CD14-positive monocyte (primary cell): ENCODE results near the gene CCDC122. TPM values are rescaled to one million over a fixed set of nuclear protein-coding genes. Genes with fewer than 3 reads are reported as not detected.
"Not testable (repeated sequence)": the region's sequence is repeated elsewhere in the genome, so short reads cannot be mapped to it uniquely, and the experiment has no call there.

Experiments used
- DNase-seq, 3 donors: peaks; one replicate each; pipeline ENCODE4 v3.0.0-alpha.2; 2011 to 2022
- H2AFZ ChIP-seq: 2 replicates; pipeline ENCODE4 v1.6.0; 2012; ENCODE audit warnings: mild to moderate bottlenecking, low read depth, low read length, inconsistent platforms; ENCODE audit not compliant: insufficient read depth, poor library complexity, severe bottlenecking
- H3K27ac ChIP-seq, 2 donors: 1 replicate in 1 of 2; 2 replicates in 1 of 2; pipeline ENCODE4 v1.5.1; 2012 to 2013; ENCODE audit warnings: low read length in 2 of 2, control low read depth in 1 of 2, inconsistent platforms in 1 of 2, low read depth in 1 of 2, mild to moderate bottlenecking in 1 of 2
- H3K27me3 ChIP-seq, 2 donors: one replicate each; pipeline versions ENCODE4 v1.6.0 to v1.6.1; 2011 to 2013; ENCODE audit warnings: low read length in 2 of 2; ENCODE audit not compliant: control insufficient read depth in 2 of 2, insufficient read depth in 2 of 2
- H3K36me3 ChIP-seq, 2 donors: replicated peaks in 1 of 2; 1 replicate in 1 of 2; 2 replicates in 1 of 2; pipeline versions ENCODE4 v1.5.1 to v1.6.1; 2012 to 2013; ENCODE audit warnings: low read length in 2 of 2, control low read depth in 1 of 2, inconsistent platforms in 1 of 2, mild to moderate bottlenecking in 1 of 2; ENCODE audit not compliant: insufficient read depth in 2 of 2, control insufficient read depth in 1 of 2
- H3K4me1 ChIP-seq, 2 donors: 1 replicate in 1 of 2; 2 replicates in 1 of 2; pipeline versions ENCODE4 v1.5.1 to v1.6.1; 2012 to 2013; ENCODE audit warnings: low read length in 2 of 2, control low read depth in 1 of 2, inconsistent platforms in 1 of 2, mild to moderate bottlenecking in 1 of 2, moderate library complexity in 1 of 2; ENCODE audit not compliant: insufficient read depth in 2 of 2, control insufficient read depth in 1 of 2
- H3K4me2 ChIP-seq: replicated peaks from 2 replicates; pipeline ENCODE3; 2012; ENCODE audit warnings: low read length, moderate library complexity, mild to moderate bottlenecking; ENCODE audit not compliant: poor library complexity, severe bottlenecking; ENCODE audit errors: extremely low read depth
- H3K4me3 ChIP-seq, 3 experiments: fragments of 200-600 bp in 1 of 3; sonication (generic) in 1 of 3; replicated peaks in 1 of 3; 1 replicate in 2 of 3; 2 replicates in 1 of 3; pipeline ENCODE4 v1.5.1; 2011 to 2013; ENCODE audit warnings: low read length in 3 of 3, mild to moderate bottlenecking in 3 of 3, control low read depth in 2 of 3, low read depth in 2 of 3, inconsistent platforms in 1 of 3, moderate library complexity in 1 of 3
- H3K79me2 ChIP-seq: 2 replicates; pipeline ENCODE4 v1.6.0; 2012; ENCODE audit warnings: mild to moderate bottlenecking, control low read depth, inconsistent platforms, low read length, moderate library complexity; ENCODE audit not compliant: insufficient read depth
- H3K9ac ChIP-seq: 2 replicates; pipeline ENCODE4 v1.6.0; 2017; ENCODE audit warnings: low read length, mild to moderate bottlenecking; ENCODE audit not compliant: insufficient read depth, poor library complexity, severe bottlenecking
- H3K9me3 ChIP-seq, 2 donors: replicated peaks in 1 of 2; 1 replicate in 1 of 2; 2 replicates in 1 of 2; pipeline versions ENCODE4 v1.5.1 to v1.6.1; 2012 to 2013; ENCODE audit warnings: low read length in 2 of 2, control low read depth in 1 of 2; ENCODE audit not compliant: control insufficient read depth in 1 of 2, insufficient read depth in 1 of 2
- H4K20me1 ChIP-seq: 2 replicates; pipeline ENCODE4 v1.6.0; 2012; ENCODE audit warnings: mild to moderate bottlenecking, low read length, control low read depth, moderate library complexity; ENCODE audit not compliant: insufficient read depth
- H3K27ac Mint-ChIP-seq, 7 donors: one replicate each; pipeline ENCODE4 v1.8.0; 2020; ENCODE audit warnings: mild to moderate bottlenecking in 7 of 7, mixed read lengths in 7 of 7, moderate library complexity in 6 of 7, inconsistent platforms in 2 of 7
- H3K27me3 Mint-ChIP-seq, 3 donors: one replicate each; pipeline ENCODE4 v1.8.0; 2021 to 2022; ENCODE audit warnings: low read depth in 3 of 3, mild to moderate bottlenecking in 3 of 3, mixed read lengths in 3 of 3, moderate library complexity in 3 of 3, inconsistent platforms in 1 of 3
- H3K36me3 Mint-ChIP-seq, 2 donors: one replicate each; pipeline ENCODE4 v1.8.0; 2020; ENCODE audit warnings: mixed read lengths in 2 of 2, inconsistent platforms in 1 of 2, mild to moderate bottlenecking in 1 of 2
- H3K4me1 Mint-ChIP-seq: one replicate; pipeline ENCODE4 v1.8.0; 2020; ENCODE audit warnings: mild to moderate bottlenecking, mixed read lengths
- H3K4me3 Mint-ChIP-seq, 2 donors: one replicate each; pipeline ENCODE4 v1.8.0; 2020; ENCODE audit warnings: mild to moderate bottlenecking in 2 of 2, mixed read lengths in 2 of 2, moderate library complexity in 1 of 2
- H3K9me3 Mint-ChIP-seq, 7 donors: one replicate each; pipeline ENCODE4 v1.8.0; 2020 to 2022; ENCODE audit warnings: mixed read lengths in 7 of 7, mild to moderate bottlenecking in 6 of 7, moderate library complexity in 6 of 7, inconsistent platforms in 2 of 7
- WGBS: methylation state at CpG from one replicate; pipeline ENCODE4 v1.1.5; 2013; ENCODE audit warnings: missing lambda C conversion rate; ENCODE audit not compliant: insufficient coverage; 5-methylcytosine and 5-hydroxymethylcytosine counted together
- intact Hi-C, 2 donors: fragments of 100-400 bp; cut with micrococcal nuclease; formaldehyde crosslinking; loops; one replicate each; pipeline versions ENCODE4 v1.15.0 to v1.15.1; 2023
- polyA plus RNA-seq, 3 donors: library from polyadenylated mRNA; depleted of rRNA in 1 of 3; unstranded in 2 of 3; stranded (reverse) in 1 of 3; fragments of 300-500 nt in 2 of 3; fragments of >200 nt in 1 of 3; fragmentation: Illumina TruSeq in 2 of 3; gene quantifications; 1 replicate in 2 of 3; 2 replicates in 1 of 3; pipeline ENCODE4 v1.2.3, GENCODE V29; 2012 to 2021
- TF ChIP-seq, protein P1 (sequence below): fragments of 200-600 bp; IDR thresholded peaks from one replicate; pipeline ENCODE4 v1.8.0; 2022; ENCODE audit warnings: antibody characterized with exemption, mild to moderate bottlenecking

Gene CCDC122
- polyA plus RNA-seq, 3 donors: 0.16 to 8.0 (median 0.52) TPM

GRCh38 chr13:43830497-43830881 is 49.1 kb downstream of the CCDC122 start:
- whole genome bisulfite sequencing: 45% methylated on average over 5 of the region's 5 CpGs
- intact Hi-C loops: no loop called here
- TF ChIP-seq, protein P1, sequence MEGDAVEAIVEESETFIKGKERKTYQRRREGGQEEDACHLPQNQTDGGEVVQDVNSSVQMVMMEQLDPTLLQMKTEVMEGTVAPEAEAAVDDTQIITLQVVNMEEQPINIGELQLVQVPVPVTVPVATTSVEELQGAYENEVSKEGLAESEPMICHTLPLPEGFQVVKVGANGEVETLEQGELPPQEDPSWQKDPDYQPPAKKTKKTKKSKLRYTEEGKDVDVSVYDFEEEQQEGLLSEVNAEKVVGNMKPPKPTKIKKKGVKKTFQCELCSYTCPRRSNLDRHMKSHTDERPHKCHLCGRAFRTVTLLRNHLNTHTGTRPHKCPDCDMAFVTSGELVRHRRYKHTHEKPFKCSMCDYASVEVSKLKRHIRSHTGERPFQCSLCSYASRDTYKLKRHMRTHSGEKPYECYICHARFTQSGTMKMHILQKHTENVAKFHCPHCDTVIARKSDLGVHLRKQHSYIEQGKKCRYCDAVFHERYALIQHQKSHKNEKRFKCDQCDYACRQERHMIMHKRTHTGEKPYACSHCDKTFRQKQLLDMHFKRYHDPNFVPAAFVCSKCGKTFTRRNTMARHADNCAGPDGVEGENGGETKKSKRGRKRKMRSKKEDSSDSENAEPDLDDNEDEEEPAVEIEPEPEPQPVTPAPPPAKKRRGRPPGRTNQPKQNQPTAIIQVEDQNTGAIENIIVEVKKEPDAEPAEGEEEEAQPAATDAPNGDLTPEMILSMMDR: no peak
- Histone ChIP-seq H4K20me1 (no peaks in the 10 kb centered on the region), H3K36me3 (no peaks in the 10 kb centered on the region), H3K4me1 (peaks cover 9 to 11% of the 10 kb centered on the region in 2 donors), H3K79me2 (no peaks in the 10 kb centered on the region), H3K9ac (no peak overlapping the region), H2AFZ (no peak overlapping the region), H3K27ac (no peak overlapping the region), H3K27me3 (no peaks in the 10 kb centered on the region), H3K4me3 (no peak overlapping the region), H3K9me3 (no peaks in the 10 kb centered on the region), H3K4me2 (no peak overlapping the region)
- Mint-ChIP-seq H3K36me3 (no peaks in the 10 kb centered on the region), H3K27me3 (no peaks in the 10 kb centered on the region), H3K4me3 (no peak overlapping the region), H3K4me1 (peaks cover 11% of the 10 kb centered on the region), H3K9me3 (no peaks in the 10 kb centered on the region), H3K27ac (peak overlapping the region in 4 of 7 donors; percentile 3 to 52 (median 6))
- DNase-seq: peak; percentile 63 to 82 (median 63)

DNA sequence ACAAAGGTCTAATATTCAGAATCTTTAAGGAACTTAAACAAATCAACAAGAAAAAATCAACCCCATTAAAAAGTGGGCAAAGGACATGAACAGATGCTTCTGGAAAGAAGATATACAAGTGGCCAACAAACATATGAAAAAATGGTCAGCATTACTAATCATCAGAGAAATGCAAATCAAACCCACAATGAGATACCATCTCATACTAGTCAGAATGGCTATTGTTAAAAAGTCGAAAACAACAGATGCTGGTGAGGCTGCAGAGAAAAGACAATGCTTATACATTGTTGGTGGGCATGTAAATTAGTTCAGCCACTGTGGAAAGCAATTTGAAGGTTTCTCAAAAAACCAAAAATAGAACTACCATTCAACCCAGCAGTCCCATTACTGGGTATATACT is 54.9 kb downstream of the CCDC122 start:
- H2AFZ ChIP-seq, H3K36me3 Mint-ChIP-seq, H3K4me1 Mint-ChIP-seq, H3K27ac Mint-ChIP-seq, H3K27ac ChIP-seq, H3K9me3 Mint-ChIP-seq, DNase-seq, H3K27me3 Mint-ChIP-seq, H3K4me1 ChIP-seq, H3K36me3 ChIP-seq, H3K79me2 ChIP-seq, H4K20me1 ChIP-seq, H3K27me3 ChIP-seq, H3K9ac ChIP-seq, H3K4me3 Mint-ChIP-seq, H3K4me2 ChIP-seq, H3K4me3 ChIP-seq, intact Hi-C loops: not testable (repeated sequence)
- peaks cover 0 to 12% of the 10 kb centered on the region in 2 donors for H3K9me3 ChIP-seq
- WGBS: no CpG with 5 or more reads among the region's 1 CpG
